ENCODE results near the gene TSEN15.
A peak's percentile ranks its signal among the peaks of the same experiment; 100 is the strongest.
"Not testable (repeated sequence)": the region's sequence is repeated elsewhere in the genome, so short reads cannot be mapped to it uniquely, and the experiment has no call there.

TSEN15 gene

DNA sequence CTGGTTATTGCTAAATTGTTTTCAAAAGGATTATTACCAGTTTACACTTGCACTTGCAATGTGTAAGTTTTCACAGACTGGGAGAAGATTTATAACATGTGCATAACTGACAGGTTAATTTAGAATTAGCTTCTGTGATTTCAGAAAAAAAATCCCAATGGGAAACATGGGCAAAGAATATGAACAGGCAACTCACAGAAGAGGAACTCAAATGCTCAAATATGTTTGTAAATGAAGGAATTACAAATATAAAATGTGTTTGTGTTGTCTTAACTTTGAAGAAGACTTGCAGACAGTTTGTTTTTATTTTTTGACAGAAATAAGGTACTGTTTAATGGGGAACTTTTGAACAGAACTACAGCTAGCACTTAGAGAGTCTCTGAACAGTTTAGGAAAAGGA, 8.4 kb downstream of the TSEN15 start:
- no peak for DNase-seq

DNA sequence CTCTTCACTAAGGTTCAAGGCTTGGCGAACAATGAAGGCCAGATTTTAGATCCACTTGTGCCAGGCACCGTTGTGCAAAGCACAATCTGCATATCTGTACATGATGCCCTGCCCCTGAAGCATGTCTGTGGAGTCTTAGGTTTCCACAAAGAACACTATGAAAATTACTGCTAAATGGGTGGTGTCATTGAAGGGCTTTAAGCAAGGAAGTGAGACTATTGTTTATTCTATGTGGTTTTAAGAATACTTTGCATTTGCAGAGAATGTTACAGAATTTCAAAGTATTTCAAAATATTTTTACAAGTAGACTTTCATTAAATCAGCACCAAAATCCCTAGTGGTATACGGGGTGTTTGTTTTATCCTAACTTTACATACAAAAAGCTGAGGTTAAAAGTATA, 8.8 kb downstream of the TSEN15 start:
- DNase-seq: no peak

GRCh38 chr1:184061396-184062003, 10.0 kb downstream of the TSEN15 start:
- DNase-seq: no peak

DNA sequence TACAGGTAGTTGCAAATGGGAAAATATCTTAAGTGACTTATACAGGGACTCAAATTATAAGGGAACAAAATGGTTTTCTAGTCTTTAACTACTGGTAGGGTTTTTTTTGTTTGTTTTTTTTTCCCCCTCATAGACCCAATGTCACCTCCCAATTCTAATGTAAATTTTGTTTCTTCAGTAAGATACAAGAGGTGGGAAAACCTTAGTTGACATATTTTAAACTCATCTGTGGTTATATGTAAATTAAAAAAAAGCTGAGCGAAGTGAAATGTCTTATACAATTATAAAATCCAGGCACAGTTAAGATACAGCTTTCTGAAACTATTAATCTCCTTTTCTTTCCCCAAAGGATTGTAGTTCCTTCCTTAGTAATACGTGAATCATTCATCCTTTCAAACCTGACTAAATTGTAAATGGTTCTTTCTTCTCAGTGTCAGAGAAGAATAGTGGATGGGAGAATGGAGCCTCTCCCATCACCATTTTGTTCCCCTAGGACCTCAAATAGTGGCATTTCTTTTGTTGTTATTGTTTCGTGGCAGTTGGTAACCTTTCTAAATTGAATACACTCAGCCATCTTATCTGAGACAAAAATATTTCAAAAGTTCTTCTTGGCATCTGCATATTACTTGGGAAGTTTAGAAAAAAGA, 11.2 kb downstream of the TSEN15 start:
- no peak for DNase-seq

DNA sequence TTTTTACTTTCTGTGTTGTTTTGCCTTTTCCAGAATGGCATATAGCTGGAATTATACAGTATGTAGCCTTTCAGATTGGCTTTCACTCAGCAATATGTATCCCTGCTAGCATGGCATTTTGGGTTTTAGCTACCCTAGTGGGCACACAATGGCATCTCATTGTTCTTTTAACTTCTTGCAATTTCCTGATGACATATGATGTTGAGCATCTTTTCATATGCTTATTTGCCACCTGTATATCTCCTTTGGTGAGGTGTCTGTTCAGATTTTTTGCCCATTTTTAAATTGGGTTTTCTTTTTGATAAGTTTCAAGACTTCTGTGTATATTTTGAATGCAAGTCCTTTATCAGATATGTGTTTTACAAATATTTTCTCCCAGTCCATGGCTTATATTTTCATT, 14.0 kb downstream of the TSEN15 start:
- no peak for DNase-seq

- no peak for DNase-seq
Measured at GRCh38 chr1:184068354-184068753, 16.8 kb downstream of the TSEN15 start.

DNA sequence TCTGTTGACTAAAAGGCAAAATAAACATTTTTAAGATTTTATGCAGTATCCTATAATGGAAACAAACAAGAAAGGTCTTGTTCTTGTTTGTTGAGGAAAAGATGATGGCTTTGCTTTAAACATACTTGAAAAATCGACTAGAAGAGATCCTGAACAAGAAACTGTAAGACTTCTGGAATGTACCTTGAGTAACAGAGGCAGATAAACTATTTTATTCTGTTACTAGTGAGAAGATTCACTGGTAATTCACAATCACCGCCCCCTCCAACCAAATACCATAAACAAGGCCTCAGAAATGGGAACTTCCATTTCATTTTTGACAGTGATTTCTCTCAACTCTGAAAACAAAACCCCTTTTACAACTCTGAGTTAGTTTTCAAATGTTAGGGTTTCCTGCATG, 18.1 kb downstream of the TSEN15 start:
- no peak for DNase-seq

DNA sequence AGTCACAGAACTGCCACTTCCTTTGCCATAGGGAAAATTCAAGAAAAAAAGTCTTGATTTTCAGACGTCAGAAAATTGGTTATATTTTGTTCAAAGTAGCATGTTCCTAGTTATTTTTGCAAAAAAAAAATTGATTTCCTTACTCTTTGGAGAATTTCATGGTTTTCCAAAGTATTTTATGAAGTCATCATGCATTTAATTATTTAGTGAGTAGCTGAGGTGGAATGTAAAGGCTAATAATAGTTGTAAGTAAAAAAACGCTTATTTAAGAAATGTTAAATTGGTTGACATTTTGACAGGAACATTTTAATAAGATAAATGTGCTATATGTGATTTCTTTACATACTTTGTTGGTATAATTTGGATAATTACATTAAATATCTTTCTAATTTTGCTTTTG, 20.8 kb downstream of the TSEN15 start:
- DNase-seq: no peak

DNA sequence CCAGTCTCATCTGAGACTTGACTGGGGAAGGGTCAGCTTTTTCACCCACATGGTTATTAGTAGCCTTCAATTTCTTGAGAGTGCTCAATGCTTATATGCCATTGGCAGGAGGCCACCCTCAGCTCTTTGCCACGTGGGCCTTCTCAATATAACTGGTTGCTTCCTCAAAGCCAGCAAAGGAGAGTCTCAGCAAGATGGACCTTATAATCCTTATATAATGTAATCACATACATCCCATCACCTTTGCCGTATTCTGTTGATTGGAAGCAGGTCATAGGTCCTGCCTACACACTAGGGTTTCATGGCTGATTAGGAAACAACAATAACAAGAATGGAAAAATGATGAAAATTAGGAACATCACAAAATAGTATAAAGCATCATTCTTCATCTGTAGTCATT, 22.9 kb downstream of the TSEN15 start:
- no peak for DNase-seq

DNA sequence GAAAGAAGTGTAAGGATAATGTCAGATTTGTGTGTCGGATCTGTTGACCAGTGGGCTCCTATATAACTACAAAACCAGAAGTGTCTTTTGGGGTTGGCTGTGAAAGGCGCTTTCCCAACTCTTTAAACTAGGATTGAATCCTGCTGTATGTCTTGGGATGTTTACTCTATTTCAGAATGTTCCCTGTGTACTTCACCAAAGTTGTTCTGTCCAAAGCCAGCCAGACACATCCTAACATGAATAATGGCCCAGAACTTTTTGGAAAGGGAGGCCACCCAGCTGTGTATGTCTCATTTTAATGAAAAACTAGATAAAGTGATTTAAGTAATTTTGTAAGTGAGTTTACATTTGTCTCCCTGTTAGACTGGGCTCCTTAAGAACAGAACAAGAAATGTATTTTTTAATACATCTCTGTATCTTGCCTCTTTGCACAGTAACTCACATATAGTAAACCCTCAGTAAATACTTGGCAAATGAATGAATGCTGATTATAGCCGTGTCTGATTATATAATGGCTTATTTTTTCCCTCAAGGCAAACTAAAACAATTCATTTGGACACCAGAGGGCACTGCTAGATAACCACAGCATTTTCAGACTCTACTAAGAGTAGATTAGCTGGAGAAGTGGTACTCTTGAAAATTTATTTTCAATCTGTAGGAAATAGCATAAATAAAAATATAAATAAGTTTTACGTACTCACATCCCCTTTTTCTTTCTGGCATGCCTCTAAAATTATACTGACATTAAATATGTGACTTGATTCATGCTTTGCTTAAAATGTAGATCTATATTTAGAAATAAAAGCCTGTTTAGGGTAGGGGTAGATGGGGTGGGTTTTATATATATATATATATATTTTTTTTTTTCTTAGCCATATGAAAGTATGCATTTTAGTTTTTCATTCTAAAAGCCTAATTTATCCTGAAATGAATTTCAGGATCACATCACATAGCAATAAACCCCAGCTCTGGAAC, 23.8 kb downstream of the TSEN15 start:
- peak in 1 of 2 donors; percentile 2 for DNase-seq

DNA sequence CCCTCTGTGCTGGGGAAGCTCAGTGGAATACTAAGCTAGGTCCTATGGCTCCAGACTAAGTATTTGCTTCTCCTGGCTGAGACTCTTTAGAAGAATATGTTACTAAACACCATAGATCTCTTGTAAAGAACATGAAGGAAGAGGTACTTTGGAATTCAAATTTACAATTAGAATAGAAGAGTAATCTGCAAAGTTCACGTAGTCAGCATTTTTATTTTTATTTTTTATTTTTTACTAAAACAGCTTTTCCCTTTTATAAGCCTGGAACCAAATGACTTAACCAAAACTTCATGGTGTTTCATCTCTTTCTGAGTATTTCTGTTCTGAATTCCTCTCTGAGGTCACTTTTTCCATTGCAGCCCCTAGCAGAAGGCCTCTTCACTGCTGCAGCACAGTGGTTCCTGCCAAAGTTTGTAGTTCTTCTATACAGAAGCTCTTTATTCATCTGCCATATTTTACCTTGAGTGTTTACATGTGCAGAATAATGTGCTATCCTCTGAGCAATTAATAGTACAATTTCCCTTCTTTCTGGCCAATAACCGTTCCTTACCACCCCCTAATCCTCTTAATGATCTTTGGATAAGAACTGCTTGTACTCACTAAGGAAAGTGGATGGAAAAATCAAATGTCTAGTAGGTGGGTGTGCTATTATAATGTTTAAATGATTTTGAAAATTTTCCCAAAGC, 27.2 kb downstream of the TSEN15 start:
- no peak for DNase-seq

- DNase-seq: no peak
Measured at GRCh38 chr1:184080309-184080708, 28.8 kb downstream of the TSEN15 start.

- no peak for DNase-seq
Measured at GRCh38 chr1:184082541-184083415, 31.2 kb downstream of the TSEN15 start.

- DNase-seq: no peak
Measured at GRCh38 chr1:184085667-184086066, 34.1 kb downstream of the TSEN15 start.

DNA sequence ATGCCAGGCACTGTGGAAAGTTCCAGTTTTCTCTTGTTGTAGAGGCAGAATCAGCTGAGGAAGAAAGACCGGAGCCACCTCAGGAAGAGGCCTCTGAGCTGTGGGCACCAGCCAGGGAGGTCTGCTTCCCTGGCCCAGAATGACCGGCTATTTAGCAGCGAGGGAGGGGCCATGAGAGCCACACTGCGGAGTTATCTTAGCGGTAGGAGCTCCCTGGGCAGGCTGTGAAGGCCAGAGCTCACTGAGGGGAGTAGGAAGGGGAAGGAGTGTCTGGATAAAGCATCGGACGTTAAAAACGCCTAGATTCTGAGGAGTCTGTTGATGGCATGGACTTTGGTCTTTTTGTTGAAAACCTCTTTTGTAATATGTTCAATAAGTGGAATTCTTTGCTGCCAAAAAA, 36.5 kb downstream of the TSEN15 start:
- DNase-seq: no peak

- no peak for DNase-seq
Measured at GRCh38 chr1:184093071-184093470, 41.5 kb downstream of the TSEN15 start.

- DNase-seq: no peak
Measured at GRCh38 chr1:184096005-184096404, 44.5 kb downstream of the TSEN15 start.

GRCh38 chr1:184096580-184096979, 45.0 kb downstream of the TSEN15 start:
- DNase-seq: not testable (repeated sequence)

- no peak for DNase-seq
Measured at GRCh38 chr1:184101141-184101540, 49.6 kb downstream of the TSEN15 start.

DNA sequence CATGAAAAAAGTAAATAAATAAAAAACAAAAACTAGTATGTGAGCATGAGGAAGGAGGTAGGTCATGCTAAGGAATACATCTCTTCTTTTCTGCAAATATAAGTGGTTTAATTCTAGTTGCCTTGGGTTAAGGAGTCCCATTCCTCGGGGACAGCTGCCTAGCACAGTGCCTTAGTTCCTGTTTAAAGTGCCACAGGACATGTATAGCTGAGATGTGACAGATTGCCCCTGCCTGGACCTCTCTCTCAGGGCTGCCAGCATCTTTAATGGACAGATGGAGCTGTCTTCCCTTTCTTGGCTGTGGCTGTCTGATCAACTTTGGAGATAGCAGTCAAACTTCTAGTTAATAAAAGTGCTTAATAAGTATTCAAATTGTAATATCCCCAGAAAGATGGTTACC, 50.0 kb downstream of the TSEN15 start:
- no peak for DNase-seq

DNA sequence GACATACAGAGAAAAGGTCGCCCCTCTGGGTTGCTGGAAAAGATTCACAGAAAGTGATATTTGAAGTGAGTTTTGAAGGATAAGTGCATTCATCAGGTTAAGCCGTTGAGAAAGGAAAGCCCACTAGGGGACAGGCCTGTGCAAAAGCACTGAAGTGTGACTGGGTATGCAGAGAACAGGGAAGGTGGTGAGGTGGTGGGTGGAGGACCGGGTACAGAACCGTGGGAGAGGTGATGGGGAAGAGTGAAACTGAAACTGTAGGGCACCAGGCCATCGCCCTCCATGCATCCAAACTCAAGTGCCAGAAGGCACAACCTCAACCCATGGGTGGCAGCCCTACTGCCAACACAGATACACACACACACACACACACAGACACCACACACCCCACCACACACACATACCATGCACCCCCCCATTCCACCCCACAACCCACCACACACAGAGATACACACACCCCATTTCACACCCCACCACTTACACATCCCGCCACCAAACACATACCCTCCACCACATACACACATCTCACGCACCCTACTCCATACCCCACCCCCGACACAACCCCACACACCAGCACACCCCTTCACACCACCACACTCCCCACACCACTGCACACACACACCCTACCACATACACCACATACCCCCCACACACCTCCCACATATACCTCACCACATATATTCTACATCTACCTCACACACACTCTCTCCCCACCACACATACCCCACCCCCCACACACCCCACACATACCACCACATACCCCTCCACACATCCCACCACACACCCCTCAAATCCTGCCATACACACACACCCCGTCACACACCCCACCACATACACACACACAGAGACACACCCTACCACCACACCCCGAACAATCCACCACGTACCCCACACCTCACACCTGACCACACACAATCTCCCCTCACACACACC, 59.0 kb downstream of the TSEN15 start:
- DNase-seq: peak in 1 of 2 donors; percentile 5
